ENCODE measurements around the gene KANTR.

Gene KANTR

GRCh38 chrX:53055244-53055849 is 38.6 kb upstream of the KANTR start:
- no peak for TF ChIP-seq CTCF (IDR thresholded peaks at IDR 0.05; ENCODE audit: low read depth, low read length, missing control alignments)
- in situ Hi-C loops (cut with HindIII; ENCODE audit: low sequenced_read_pairs), result no loop called here
- H3K4me3 ChIP-seq (ENCODE audit: low read depth, low read length), result no peak overlapping the region
- no peak for DNase-seq (ENCODE audit: low read depth)

- DNase-seq (ENCODE audit: low read depth), result no peak
- in situ Hi-C loops (cut with HindIII; ENCODE audit: low sequenced_read_pairs), result no loop called here
- TF ChIP-seq CTCF (IDR thresholded peaks at IDR 0.05; ENCODE audit: low read depth, low read length, missing control alignments), result no peak
- H3K4me3 ChIP-seq (ENCODE audit: low read depth, low read length), result no peak overlapping the region
Measured at GRCh38 chrX:53056292-53056691, 37.6 kb upstream of the KANTR start.

- no peak overlapping the region for H3K4me3 ChIP-seq (ENCODE audit: low read depth, low read length)
- no peak for DNase-seq (ENCODE audit: low read depth)
- TF ChIP-seq CTCF (IDR thresholded peaks at IDR 0.05; ENCODE audit: low read depth, low read length, missing control alignments), result no peak
- in situ Hi-C loops (cut with HindIII; ENCODE audit: low sequenced_read_pairs), result no loop called here
Measured at GRCh38 chrX:53065104-53065503, 28.8 kb upstream of the KANTR start.

- in situ Hi-C loops (cut with HindIII; ENCODE audit: low sequenced_read_pairs), result no loop called here
- no peak for TF ChIP-seq CTCF (IDR thresholded peaks at IDR 0.05; ENCODE audit: low read depth, low read length, missing control alignments)
- no peak for DNase-seq (ENCODE audit: low read depth)
- no peak overlapping the region for H3K4me3 ChIP-seq (ENCODE audit: low read depth, low read length)
Measured at GRCh38 chrX:53071064-53071463, 22.9 kb upstream of the KANTR start.

- peak; percentile 75 for TF ChIP-seq CTCF (IDR thresholded peaks at IDR 0.05; ENCODE audit: low read depth, low read length, missing control alignments)
- peak; percentile 27 for DNase-seq (ENCODE audit: low read depth)
- in situ Hi-C loops (cut with HindIII; ENCODE audit: low sequenced_read_pairs), result no loop called here
- peak overlapping the region; percentile 18 for H3K4me3 ChIP-seq (ENCODE audit: low read depth, low read length)
Measured at GRCh38 chrX:53071604-53072417, 22.1 kb upstream of the KANTR start.

GRCh38 chrX:53072418-53073114 is 21.4 kb upstream of the KANTR start:
- DNase-seq (ENCODE audit: low read depth), result no peak
- in situ Hi-C loops (cut with HindIII; ENCODE audit: low sequenced_read_pairs), result no loop called here
- no peak for TF ChIP-seq CTCF (IDR thresholded peaks at IDR 0.05; ENCODE audit: low read depth, low read length, missing control alignments)
- no peak overlapping the region for H3K4me3 ChIP-seq (ENCODE audit: low read depth, low read length)
